A549 (cell line): ENCODE results near the gene GPC1. TPM values are rescaled to one million over a fixed set of nuclear protein-coding genes. Genes with fewer than 3 reads are reported as not detected.

Experiments
- ATAC-seq, 2 experiments: fragments of 200-7000 bp in 1 of 2; fragments of >200 bp in 1 of 2; cut with Nextera tagmentation in 1 of 2; cut with Tn5 transposase in 1 of 2; 3 replicates each; pipeline versions ENCODE4 v1.8.0 to v1.9.1; 2018 to 2020; ENCODE audit warnings: mild to moderate bottlenecking in 1 of 2, moderate library complexity in 1 of 2
- CTCF ChIA-PET: fragments of 300-600 bp; sonication (Branson Sonifier 250); formaldehyde crosslinking; extraction: SDS; loops from one replicate; lab custom pipeline; 2021; ENCODE audit warnings: antibody characterized with exemption, inconsistent platforms; lab: Yijun Ruan, JAX
- POLR2A ChIA-PET: fragments of 350-600 bp; formaldehyde crosslinking; extraction: SDS; loops from one replicate; lab custom pipeline; 2021; ENCODE audit warnings: antibody characterized with exemption, inconsistent platforms; lab: Yijun Ruan, JAX
- DNase-seq, 2 experiments: peaks; one replicate each; pipeline versions ENCODE4 v3.0.0 to v3.0.0-alpha.2; 2011 to 2016; ENCODE audit warnings: low read depth in 1 of 2, low spot score in 1 of 2
- FAIRE-seq: peaks from 2 replicates; lab custom pipeline; 2011; peaks lifted over from hg19 to GRCh38; lab: Jason Lieb, UNC
- H3K27ac ChIP-seq, 2 experiments: fragments of >200 bp; sonication (Bioruptor Twin); formaldehyde crosslinking; 3 replicates each; pipeline ENCODE4 v1.5.1; 2016 to 2017
- H3K4me1 ChIP-seq: fragments of >200 bp; sonication (Bioruptor Twin); formaldehyde crosslinking; 3 replicates; pipeline ENCODE4 v1.6.1; 2016
- H3K4me2 ChIP-seq: fragments of >200 bp; sonication (Bioruptor Twin); formaldehyde crosslinking; 3 replicates; pipeline ENCODE4 v1.6.1; 2016
- H3K4me3 ChIP-seq: fragments of >200 bp; sonication (Bioruptor Twin); formaldehyde crosslinking; 3 replicates; pipeline ENCODE4 v1.5.1; 2016
- H3K9me3 ChIP-seq: fragments of >200 bp; sonication (Bioruptor Twin); formaldehyde crosslinking; 3 replicates; pipeline ENCODE4 v1.6.1; 2016
- BHLHE40 ChIP-seq: IDR thresholded peaks from 2 replicates; pipeline ENCODE4 v1.6.1; 2012; ENCODE audit warnings: low read depth, low read length, inconsistent platforms
- CEBPB ChIP-seq, 2 experiments: fragments of >200 bp in 1 of 2; sonication (Bioruptor Twin) in 1 of 2; formaldehyde crosslinking in 1 of 2; IDR thresholded peaks; 2 replicates each; pipeline ENCODE4 v1.6.1; 2012 to 2016
- CHD2 ChIP-seq: fragments of 150-350 bp; IDR thresholded peaks from 2 replicates; pipeline ENCODE4 v1.6.1; 2014; ENCODE audit warnings: low read length; ENCODE audit not compliant: partially characterized antibody
- CHD4 ChIP-seq: fragments of 200-600 bp; sonication (generic); IDR thresholded peaks from 2 replicates; pipeline ENCODE4 v1.6.1; 2016; ENCODE audit warnings: antibody characterized with exemption, mild to moderate bottlenecking, borderline replicate concordance
- EHMT2 ChIP-seq: fragments of 200-600 bp; sonication (generic); IDR thresholded peaks from 2 replicates; pipeline ENCODE4 v1.6.1; 2016; ENCODE audit warnings: antibody characterized with exemption, low read depth, mild to moderate bottlenecking, moderate library complexity
- ESRRA ChIP-seq: fragments of 150-350 bp; IDR thresholded peaks from 2 replicates; pipeline ENCODE4 v1.6.1; 2014; ENCODE audit warnings: mild to moderate bottlenecking, low read length, borderline replicate concordance
- FOSB ChIP-seq: fragments of 250-450 bp; sonication (Bioruptor Pico); IDR thresholded peaks from 2 replicates; pipeline ENCODE4 v1.5.0; 2020; ENCODE audit warnings: mild to moderate bottlenecking, moderate library complexity
- GATA3 ChIP-seq: IDR thresholded peaks from 2 replicates; pipeline ENCODE4 v1.6.1; 2012; ENCODE audit warnings: borderline replicate concordance
- HES2 ChIP-seq: fragments of >200 bp; sonication (Bioruptor Twin); formaldehyde crosslinking; IDR thresholded peaks from 2 replicates; pipeline ENCODE4 v1.6.1; 2016
- HOXA7 ChIP-seq: fragments of 250-450 bp; sonication (Bioruptor Pico); IDR thresholded peaks from 2 replicates; pipeline ENCODE4 v1.5.0; 2020; ENCODE audit warnings: mild to moderate bottlenecking, moderate library complexity
- MAFK ChIP-seq: fragments of 450-650 bp; IDR thresholded peaks from 2 replicates; pipeline ENCODE4 v1.6.1; 2014; ENCODE audit not compliant: partially characterized antibody
- MAZ ChIP-seq: fragments of 150-350 bp; IDR thresholded peaks from 2 replicates; pipeline ENCODE4 v1.6.1; 2014; ENCODE audit warnings: antibody characterized with exemption, low read depth, low read length, borderline replicate concordance
- MYC ChIP-seq: IDR thresholded peaks from 2 replicates; pipeline ENCODE4 v1.6.1; 2012; ENCODE audit warnings: mild to moderate bottlenecking, inconsistent platforms, low read length, improper control_type of control experiment, borderline replicate concordance
- NFE2L2 ChIP-seq: fragments of 150-350 bp; conservative IDR thresholded peaks from 2 replicates; pipeline ENCODE4 v1.6.1; 2014; ENCODE audit warnings: low read length
- PHF8 ChIP-seq: fragments of 200-600 bp; sonication (generic); IDR thresholded peaks from 2 replicates; pipeline ENCODE4 v1.6.1; 2016; ENCODE audit warnings: low read depth, mild to moderate bottlenecking, antibody characterized with exemption, moderate library complexity, borderline replicate concordance
- POLR2AphosphoS2 ChIP-seq: conservative IDR thresholded peaks from 2 replicates; pipeline ENCODE4 v1.6.1; 2012; ENCODE audit warnings: low read length, improper control_type of control experiment, inconsistent platforms
- RARB ChIP-seq: fragments of 250-450 bp; sonication (Bioruptor Pico); IDR thresholded peaks from 2 replicates; pipeline ENCODE4 v1.8.0; 2021; ENCODE audit warnings: mild to moderate bottlenecking, moderate library complexity
- RCOR1 ChIP-seq: fragments of 150-350 bp; IDR thresholded peaks from 2 replicates; pipeline ENCODE4 v1.6.1; 2014; ENCODE audit warnings: antibody characterized with exemption, low read length, low read depth
- RFX5 ChIP-seq: fragments of 450-650 bp; IDR thresholded peaks from 2 replicates; pipeline ENCODE4 v1.7.1; 2014; ENCODE audit warnings: antibody characterized with exemption, mild to moderate bottlenecking, moderate library complexity
- TP53 ChIP-seq: fragments of 250-450 bp; sonication (Bioruptor Pico); IDR thresholded peaks from 2 replicates; pipeline ENCODE4 v1.5.0; 2021; ENCODE audit warnings: mild to moderate bottlenecking, moderate library complexity
- ZFP36 ChIP-seq: fragments of 450-650 bp; IDR thresholded peaks from 2 replicates; pipeline ENCODE4 v1.6.1; 2014; ENCODE audit warnings: borderline replicate concordance; ENCODE audit not compliant: partially characterized antibody
- ZNF302 ChIP-seq: fragments of 250-450 bp; sonication (Bioruptor Pico); IDR thresholded peaks from 2 replicates; pipeline ENCODE4 v1.9.0; 2021; ENCODE audit warnings: inconsistent platforms, mild to moderate bottlenecking, moderate library complexity
- WGBS: methylation state at CpG from one replicate; pipeline ENCODE4 v1.1.6; 2017; ENCODE audit errors: missing lambda C conversion rate; 5-methylcytosine and 5-hydroxymethylcytosine counted together
- polyA plus RNA-seq, 4 experiments: library from polyadenylated mRNA; depleted of rRNA in 3 of 4; stranded (reverse); fragments of >200 nt; fragmentation: RNase III in 1 of 4; extraction: RNeasy Plus Mini Kit Qiagen cat#74134 plus additional on column Dnase treatment in 1 of 4; gene quantifications; 2 replicates in 3 of 4; 3 replicates in 1 of 4; pipeline ENCODE4 v1.2.3, GENCODE V29; 2011 to 2017
- TF ChIP-seq, protein P1 (sequence below): fragments of 250-450 bp; sonication (Bioruptor Pico); IDR thresholded peaks from 2 replicates; pipeline ENCODE4 v1.5.0; 2021; ENCODE audit warnings: mild to moderate bottlenecking, moderate library complexity, borderline replicate concordance
- TF ChIP-seq, protein P2 (sequence below): fragments of 150-350 bp; IDR thresholded peaks from 2 replicates; pipeline ENCODE4 v1.6.1; 2014; ENCODE audit warnings: low read depth, mild to moderate bottlenecking, low read length
- TF ChIP-seq, protein P3 (sequence below): fragments of 450-650 bp; IDR thresholded peaks from 2 replicates; pipeline ENCODE4 v1.6.1; 2014; ENCODE audit warnings: antibody characterized with exemption

Gene GPC1
- polyA plus RNA-seq, 2 of the 4 experiments (the other 2 are of a cell fraction), result 19.8 to 97.7 TPM

DNA sequence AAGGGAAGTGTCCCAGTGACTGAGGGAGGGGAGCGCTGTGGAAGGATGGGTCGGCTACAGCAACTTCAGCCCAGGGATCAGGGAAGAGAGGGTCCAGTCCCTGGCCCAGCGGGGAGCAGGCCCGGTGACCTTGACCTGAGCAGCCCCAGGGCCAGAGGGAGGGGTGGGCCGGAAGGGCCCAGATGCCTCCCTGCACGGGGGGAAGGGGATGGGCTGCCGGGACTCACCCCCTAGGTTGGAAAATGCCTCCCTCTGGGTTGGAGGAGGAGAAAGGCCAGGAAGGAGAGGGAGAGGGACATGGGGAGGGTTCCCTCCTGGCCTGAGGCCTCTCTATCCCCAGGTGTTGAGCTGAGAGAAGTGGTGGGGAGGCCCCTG, 19.8 kb downstream of the GPC1 start:
- WGBS, result 68% methylated on average over 5 of the region's 7 CpGs
- CTCF ChIA-PET, result interaction anchor here (1.3 to 4.5 kb wide), 3 partner anchors 8 to 222 kb away, joined by 3 to 26 read pairs (median 4); no protein-coding TSS in a partner anchor
- no peak for FAIRE-seq
- H3K4me1 ChIP-seq, result peaks cover 63% of the 10 kb centered on the region
- no peak for TF ChIP-seq MAFK
- no peak for TF ChIP-seq FOSB
- TF ChIP-seq ESRRA, result no peak
- no peak for TF ChIP-seq ZNF302 (CRISPR knock-in tag)
- TF ChIP-seq GATA3, result no peak
- TF ChIP-seq CEBPB (IDR thresholded peaks at IDR 0.05), result no peak
- no peak for TF ChIP-seq TP53 (CRISPR knock-in tag)
- TF ChIP-seq, protein P1, sequence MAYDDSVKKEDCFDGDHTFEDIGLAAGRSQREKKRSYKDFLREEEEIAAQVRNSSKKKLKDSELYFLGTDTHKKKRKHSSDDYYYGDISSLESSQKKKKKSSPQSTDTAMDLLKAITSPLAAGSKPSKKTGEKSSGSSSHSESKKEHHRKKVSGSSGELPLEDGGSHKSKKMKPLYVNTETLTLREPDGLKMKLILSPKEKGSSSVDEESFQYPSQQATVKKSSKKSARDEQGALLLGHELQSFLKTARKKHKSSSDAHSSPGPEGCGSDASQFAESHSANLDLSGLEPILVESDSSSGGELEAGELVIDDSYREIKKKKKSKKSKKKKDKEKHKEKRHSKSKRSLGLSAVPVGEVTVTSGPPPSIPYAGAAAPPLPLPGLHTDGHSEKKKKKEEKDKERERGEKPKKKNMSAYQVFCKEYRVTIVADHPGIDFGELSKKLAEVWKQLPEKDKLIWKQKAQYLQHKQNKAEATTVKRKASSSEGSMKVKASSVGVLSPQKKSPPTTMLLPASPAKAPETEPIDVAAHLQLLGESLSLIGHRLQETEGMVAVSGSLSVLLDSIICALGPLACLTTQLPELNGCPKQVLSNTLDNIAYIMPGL, result no peak
- TF ChIP-seq, protein P2, sequence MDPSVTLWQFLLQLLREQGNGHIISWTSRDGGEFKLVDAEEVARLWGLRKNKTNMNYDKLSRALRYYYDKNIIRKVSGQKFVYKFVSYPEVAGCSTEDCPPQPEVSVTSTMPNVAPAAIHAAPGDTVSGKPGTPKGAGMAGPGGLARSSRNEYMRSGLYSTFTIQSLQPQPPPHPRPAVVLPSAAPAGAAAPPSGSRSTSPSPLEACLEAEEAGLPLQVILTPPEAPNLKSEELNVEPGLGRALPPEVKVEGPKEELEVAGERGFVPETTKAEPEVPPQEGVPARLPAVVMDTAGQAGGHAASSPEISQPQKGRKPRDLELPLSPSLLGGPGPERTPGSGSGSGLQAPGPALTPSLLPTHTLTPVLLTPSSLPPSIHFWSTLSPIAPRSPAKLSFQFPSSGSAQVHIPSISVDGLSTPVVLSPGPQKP, result no peak
- no peak for TF ChIP-seq POLR2AphosphoS2
- TF ChIP-seq MYC, result no peak
- TF ChIP-seq BHLHE40, result no peak
- no peak for TF ChIP-seq RCOR1
- TF ChIP-seq EHMT2, result no peak
- no peak for TF ChIP-seq ZFP36
- H3K9me3 ChIP-seq, result no peaks in the 10 kb centered on the region
- ATAC-seq, result no peak
- POLR2A ChIA-PET, result interaction anchor here (1.2 kb wide), 1 partner anchor 131 kb away, joined by 3 read pairs; the partner anchor contains the start of gene CAPN10
- no peak overlapping the region for H3K4me2 ChIP-seq
- H3K4me3 ChIP-seq, result no peak overlapping the region
- peak overlapping the region in 1 of 2 experiments; percentile 54; a peak in 3 of 6 replicates for H3K27ac ChIP-seq
- DNase-seq, result no peak

DNA sequence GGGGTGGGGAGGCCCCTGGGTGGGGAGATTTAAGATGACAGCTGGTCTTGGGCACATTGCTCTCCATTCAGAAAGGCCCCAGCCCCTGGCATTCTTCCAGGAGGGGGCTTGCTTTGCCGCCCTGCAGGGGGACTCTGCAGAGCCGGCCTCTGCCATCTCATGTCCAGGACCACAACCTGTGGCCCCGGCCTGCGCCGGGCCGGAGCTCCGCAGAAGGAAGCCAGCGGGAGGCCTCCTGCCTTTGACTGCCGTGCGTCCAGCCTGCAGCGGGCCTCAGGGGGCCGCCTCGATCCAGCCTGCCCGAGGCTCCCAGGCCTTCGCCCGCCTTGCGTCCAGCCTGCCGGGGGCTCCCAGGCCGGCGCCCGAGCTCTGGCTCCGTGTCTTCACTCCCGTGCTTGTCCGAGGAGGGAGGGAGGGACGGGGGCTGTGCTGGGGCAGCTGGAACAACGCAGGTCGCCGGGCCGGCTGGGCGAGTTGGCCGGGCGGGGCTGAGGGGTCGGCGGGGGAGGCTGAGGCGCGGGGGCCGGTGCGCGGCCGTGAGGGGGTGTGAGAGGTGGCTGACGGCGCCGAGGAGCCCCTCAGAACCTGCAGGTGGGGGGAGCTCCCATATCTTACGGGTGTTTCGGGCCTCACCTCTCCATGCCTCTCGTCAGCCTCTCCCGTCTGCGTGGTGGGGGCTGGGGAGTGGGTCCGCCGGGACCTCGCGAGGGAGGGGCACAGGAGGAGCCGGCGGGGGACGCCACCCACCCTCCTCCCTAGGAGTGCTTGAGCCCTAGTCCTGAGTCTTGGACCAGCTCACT, 20.4 kb downstream of the GPC1 start:
- peak overlapping the region in 1 of 2 experiments; percentile 54; a peak in 2 of 6 replicates for H3K27ac ChIP-seq
- H3K9me3 ChIP-seq, result no peaks in the 10 kb centered on the region
- H3K4me2 ChIP-seq, result no peak overlapping the region
- TF ChIP-seq RARB (CRISPR knock-in tag), result no peak
- TF ChIP-seq PHF8, result no peak
- no peak for TF ChIP-seq MAZ
- no peak for TF ChIP-seq CHD2
- TF ChIP-seq HES2, result no peak
- no peak for TF ChIP-seq ZFP36
- TF ChIP-seq RFX5, result no peak
- TF ChIP-seq NFE2L2, result no peak
- TF ChIP-seq, protein P3, sequence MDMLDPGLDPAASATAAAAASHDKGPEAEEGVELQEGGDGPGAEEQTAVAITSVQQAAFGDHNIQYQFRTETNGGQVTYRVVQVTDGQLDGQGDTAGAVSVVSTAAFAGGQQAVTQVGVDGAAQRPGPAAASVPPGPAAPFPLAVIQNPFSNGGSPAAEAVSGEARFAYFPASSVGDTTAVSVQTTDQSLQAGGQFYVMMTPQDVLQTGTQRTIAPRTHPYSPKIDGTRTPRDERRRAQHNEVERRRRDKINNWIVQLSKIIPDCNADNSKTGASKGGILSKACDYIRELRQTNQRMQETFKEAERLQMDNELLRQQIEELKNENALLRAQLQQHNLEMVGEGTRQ, result no peak
- TF ChIP-seq CHD4, result no peak
- no peak for TF ChIP-seq HOXA7 (CRISPR knock-in tag)
- H3K4me1 ChIP-seq, result peaks cover 57% of the 10 kb centered on the region
- CTCF ChIA-PET, result interaction anchor here (1.3 to 4.5 kb wide), 3 partner anchors 7 to 223 kb away, joined by 3 to 26 read pairs (median 4); no protein-coding TSS in a partner anchor
- POLR2A ChIA-PET, result interaction anchor here (1.2 kb wide), 1 partner anchor 130 kb away, joined by 3 read pairs; the partner anchor contains the start of gene CAPN10
- no peak for FAIRE-seq
- no peak overlapping the region for H3K4me3 ChIP-seq
- no peak for DNase-seq
- WGBS, result 93% methylated on average over 39 of the region's 55 CpGs
- no peak for ATAC-seq
